ENCODE measurements around the gene CAPN9. TPM values are rescaled to one million over a fixed set of nuclear protein-coding genes. Genes with fewer than 3 reads are reported as not detected.

CAPN9 gene
- total RNA-seq, 1 donor from 2014 or later = not detected

- peaks cover 5% of the 10 kb centered on the region for H3K36me3 Mint-ChIP-seq (ENCODE audit: unreplicated experiment)
- H3K4me1 Mint-ChIP-seq (ENCODE audit: unreplicated experiment) = peaks cover 8% of the 10 kb centered on the region
- no peak overlapping the region for H3K27ac Mint-ChIP-seq (ENCODE audit: unreplicated experiment)
- no peak overlapping the region for H3K4me3 Mint-ChIP-seq (ENCODE audit: unreplicated experiment)
- H3K9me3 Mint-ChIP-seq (ENCODE audit: unreplicated experiment) = no peaks in the 10 kb centered on the region
- DNase-seq (ENCODE audit: extremely low spot score, unreplicated experiment) = no peak
- peaks cover 2% of the 10 kb centered on the region for H3K27me3 Mint-ChIP-seq (ENCODE audit: unreplicated experiment)
- TF ChIP-seq, protein P1, sequence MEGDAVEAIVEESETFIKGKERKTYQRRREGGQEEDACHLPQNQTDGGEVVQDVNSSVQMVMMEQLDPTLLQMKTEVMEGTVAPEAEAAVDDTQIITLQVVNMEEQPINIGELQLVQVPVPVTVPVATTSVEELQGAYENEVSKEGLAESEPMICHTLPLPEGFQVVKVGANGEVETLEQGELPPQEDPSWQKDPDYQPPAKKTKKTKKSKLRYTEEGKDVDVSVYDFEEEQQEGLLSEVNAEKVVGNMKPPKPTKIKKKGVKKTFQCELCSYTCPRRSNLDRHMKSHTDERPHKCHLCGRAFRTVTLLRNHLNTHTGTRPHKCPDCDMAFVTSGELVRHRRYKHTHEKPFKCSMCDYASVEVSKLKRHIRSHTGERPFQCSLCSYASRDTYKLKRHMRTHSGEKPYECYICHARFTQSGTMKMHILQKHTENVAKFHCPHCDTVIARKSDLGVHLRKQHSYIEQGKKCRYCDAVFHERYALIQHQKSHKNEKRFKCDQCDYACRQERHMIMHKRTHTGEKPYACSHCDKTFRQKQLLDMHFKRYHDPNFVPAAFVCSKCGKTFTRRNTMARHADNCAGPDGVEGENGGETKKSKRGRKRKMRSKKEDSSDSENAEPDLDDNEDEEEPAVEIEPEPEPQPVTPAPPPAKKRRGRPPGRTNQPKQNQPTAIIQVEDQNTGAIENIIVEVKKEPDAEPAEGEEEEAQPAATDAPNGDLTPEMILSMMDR (IDR thresholded peaks at IDR 0.05) = no peak
Observed at GRCh38 chr1:230708631-230709580, 38.3 kb upstream of the CAPN9 start.

- Mint-ChIP-seq H3K4me1 (ENCODE audit: unreplicated experiment) (peaks cover 15% of the 10 kb centered on the region), H3K9me3 (ENCODE audit: unreplicated experiment) (no peaks in the 10 kb centered on the region), H3K36me3 (ENCODE audit: unreplicated experiment) (peaks cover 5% of the 10 kb centered on the region), H3K27ac (ENCODE audit: unreplicated experiment) (no peak overlapping the region), H3K27me3 (ENCODE audit: unreplicated experiment) (peaks cover 2% of the 10 kb centered on the region), H3K4me3 (ENCODE audit: unreplicated experiment) (no peak overlapping the region)
- TF ChIP-seq, protein P1 (IDR thresholded peaks at IDR 0.05) = no peak
- no peak for DNase-seq (ENCODE audit: extremely low spot score, unreplicated experiment)
Observed at GRCh38 chr1:230709619-230710542, 37.3 kb upstream of the CAPN9 start.

GRCh38 chr1:230710543-230710904 is 36.7 kb upstream of the CAPN9 start:
- no peak overlapping the region for H3K27ac Mint-ChIP-seq (ENCODE audit: unreplicated experiment)
- DNase-seq (ENCODE audit: extremely low spot score, unreplicated experiment) = no peak
- H3K27me3 Mint-ChIP-seq (ENCODE audit: unreplicated experiment) = peaks cover 2% of the 10 kb centered on the region
- TF ChIP-seq, protein P1 (IDR thresholded peaks at IDR 0.05) = no peak
- H3K4me3 Mint-ChIP-seq (ENCODE audit: unreplicated experiment) = no peak overlapping the region
- H3K9me3 Mint-ChIP-seq (ENCODE audit: unreplicated experiment) = no peaks in the 10 kb centered on the region
- H3K4me1 Mint-ChIP-seq (ENCODE audit: unreplicated experiment) = peaks cover 15% of the 10 kb centered on the region
- peaks cover 5% of the 10 kb centered on the region for H3K36me3 Mint-ChIP-seq (ENCODE audit: unreplicated experiment)

- Mint-ChIP-seq H3K4me1 (ENCODE audit: unreplicated experiment) (peaks cover 15% of the 10 kb centered on the region), H3K27me3 (ENCODE audit: unreplicated experiment) (peaks cover 2% of the 10 kb centered on the region), H3K4me3 (ENCODE audit: unreplicated experiment) (no peak overlapping the region), H3K27ac (ENCODE audit: unreplicated experiment) (no peak overlapping the region), H3K36me3 (ENCODE audit: unreplicated experiment) (peaks cover 5% of the 10 kb centered on the region), H3K9me3 (ENCODE audit: unreplicated experiment) (no peaks in the 10 kb centered on the region)
- no peak for DNase-seq (ENCODE audit: extremely low spot score, unreplicated experiment)
- TF ChIP-seq, protein P1 (IDR thresholded peaks at IDR 0.05) = no peak
Observed at GRCh38 chr1:230711245-230711644, 35.9 kb upstream of the CAPN9 start.

Measured in osteocyte (in vitro differentiated cells).